ENCODE results near the gene PRR14. TPM values are rescaled to one million over a fixed set of nuclear protein-coding genes. Genes with fewer than 3 reads are reported as not detected.

PRR14 gene
- total and polyA plus RNA-seq, 2 of the 4 experiments (the other 2 are of a cell fraction): 1.4 to 11.9 TPM

DNA sequence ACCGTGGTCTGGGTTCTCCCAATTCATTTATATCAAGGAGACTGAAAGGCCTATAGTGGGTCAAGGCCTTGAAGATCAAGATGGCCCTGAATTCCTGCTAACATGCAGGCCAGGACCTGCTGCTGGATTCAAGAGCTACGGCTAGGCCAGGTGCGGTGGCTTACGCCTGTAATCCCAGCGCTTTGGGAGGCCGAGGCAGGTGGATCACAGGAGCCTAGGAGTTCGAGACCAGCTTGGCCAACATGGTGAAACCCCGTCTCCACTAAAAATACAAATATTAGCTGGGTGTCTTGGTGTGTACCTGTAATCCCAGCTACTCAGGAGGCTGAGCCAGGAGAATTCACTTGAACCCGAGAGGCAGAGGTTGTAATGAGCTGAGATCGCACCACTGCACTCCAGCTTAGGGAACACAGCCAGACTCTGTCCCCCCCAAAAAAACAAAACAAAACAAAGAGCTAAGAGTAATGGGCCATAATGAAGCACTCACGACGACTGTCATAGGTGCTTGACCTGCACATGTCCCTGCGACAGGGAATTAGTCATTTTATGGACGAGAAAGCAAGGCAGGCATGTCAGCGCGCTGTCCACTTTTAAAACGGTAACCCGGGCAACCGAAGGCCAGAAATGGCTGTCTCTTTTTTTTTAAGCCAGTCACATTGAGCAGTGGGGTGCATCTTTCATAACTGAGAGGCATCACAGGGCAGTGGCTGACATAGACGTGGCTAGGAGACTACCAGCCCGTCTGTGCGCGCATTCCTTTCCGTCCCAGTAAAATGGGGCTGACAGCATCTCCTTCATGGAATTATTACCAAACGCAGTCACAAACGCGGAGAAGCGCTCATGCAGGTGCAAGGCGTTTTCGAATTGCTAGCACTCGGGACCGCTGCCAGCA lies 6.5 kb downstream of the PRR14 start:
- peak overlapping the region; percentile 96 for H3K4me2 ChIP-seq (ENCODE audit: low read depth, low read length)
- no peak for ATAC-seq (ENCODE audit: low read depth)

More for the DNA sequence above, 6.5 kb downstream of the PRR14 start:
- H4K20me1 ChIP-seq (ENCODE audit: insufficient read depth, low read length): peaks cover 23% of the 10 kb centered on the region
- H2BK120ac ChIP-seq (ENCODE audit: low read depth, low read length): no peak overlapping the region
- H4K5ac ChIP-seq (ENCODE audit: low read depth, low read length): peak overlapping the region; percentile 31; the same call in 1 of the 2 replicates
- peak overlapping the region; percentile 53 to 88 for H4K8ac ChIP-seq (ENCODE audit: low read depth in 2 of 2, low read length in 2 of 2)
- POLR2A ChIA-PET (ENCODE audit: unreplicated experiment): no interaction called here
- H3K27me3 ChIP-seq (ENCODE audit: control insufficient read depth, insufficient read depth, low read length): no peaks in the 10 kb centered on the region
- TF ChIP-seq BHLHE40 (IDR thresholded peaks at IDR 0.05; ENCODE audit: low read depth, low read length): no peak
- TF ChIP-seq RCOR1 (IDR thresholded peaks at IDR 0.05; ENCODE audit: insufficient replicate concordance, low read length): no peak
- no peak for TF ChIP-seq USF2 (IDR thresholded peaks at IDR 0.05; ENCODE audit: low read depth, low read length)
- TF ChIP-seq MXI1 (IDR thresholded peaks at IDR 0.05; ENCODE audit: borderline replicate concordance, low read depth, low read length): no peak
- TF ChIP-seq, protein P1, sequence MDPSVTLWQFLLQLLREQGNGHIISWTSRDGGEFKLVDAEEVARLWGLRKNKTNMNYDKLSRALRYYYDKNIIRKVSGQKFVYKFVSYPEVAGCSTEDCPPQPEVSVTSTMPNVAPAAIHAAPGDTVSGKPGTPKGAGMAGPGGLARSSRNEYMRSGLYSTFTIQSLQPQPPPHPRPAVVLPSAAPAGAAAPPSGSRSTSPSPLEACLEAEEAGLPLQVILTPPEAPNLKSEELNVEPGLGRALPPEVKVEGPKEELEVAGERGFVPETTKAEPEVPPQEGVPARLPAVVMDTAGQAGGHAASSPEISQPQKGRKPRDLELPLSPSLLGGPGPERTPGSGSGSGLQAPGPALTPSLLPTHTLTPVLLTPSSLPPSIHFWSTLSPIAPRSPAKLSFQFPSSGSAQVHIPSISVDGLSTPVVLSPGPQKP (IDR thresholded peaks at IDR 0.05; ENCODE audit: borderline replicate concordance, low read depth, low read length): no peak
- TF ChIP-seq RAD21 (IDR thresholded peaks at IDR 0.05; ENCODE audit: low read length): no peak
- no peak for TF ChIP-seq MAFK (IDR thresholded peaks at IDR 0.05; ENCODE audit: low read depth, low read length)
- 38% methylated on average over 15 of the region's 32 CpGs; no CpG with 5 or more reads in 1 of the 2 experiments for WGBS, 2 experiments (ENCODE audit: extremely low coverage in 2 of 2, insufficient read length in 1 of 2)
- peaks cover 28 to 50% of the 10 kb centered on the region in 2 experiments for H3K79me1 ChIP-seq (ENCODE audit: low read depth in 1 of 2, low read length in 2 of 2)
- H3K18ac ChIP-seq (ENCODE audit: low read depth, low read length): peak overlapping the region; percentile 23; the same call in 1 of the 2 replicates
- dilution Hi-C loops (cut with HindIII; ENCODE audit: low sequenced_read_pairs, unreplicated experiment): no loop called here
- H3K4me1 ChIP-seq (ENCODE audit: control insufficient read depth, insufficient read depth, low read length): peaks cover 12% of the 10 kb centered on the region; the same call in 1 of the 2 replicates
- intact Hi-C loops (cut with micrococcal nuclease): no loop called here
- H4K91ac ChIP-seq (ENCODE audit: insufficient read depth, low read depth, low read length): peak overlapping the region; percentile 82
- no peaks in the 10 kb centered on the region for H3K9me3 ChIP-seq (ENCODE audit: control insufficient read depth, insufficient read depth, low read length)
- H2AFZ ChIP-seq (replicated peaks; ENCODE audit: low read length, poor library complexity): peak overlapping the region; percentile 99
- H3K4ac ChIP-seq (ENCODE audit: low read depth, low read length): peak overlapping the region; percentile 71
- H3K27ac ChIP-seq (ENCODE audit: insufficient read depth, low read length): peak overlapping the region; percentile 66
- peak overlapping the region; percentile 75 for H2BK5ac ChIP-seq (ENCODE audit: low read depth, low read length, poor library complexity, severe bottlenecking)
- peak overlapping the region; percentile 39 for H3K56ac ChIP-seq (ENCODE audit: extremely low read depth, insufficient read depth, low read length)
- peak overlapping the region; percentile 78 for H3K14ac ChIP-seq (replicated peaks; ENCODE audit: low read depth, low read length)
- in situ Hi-C loops (cut with MboI; ENCODE audit: low sequenced_read_pairs): no loop called here
- peak overlapping the region; percentile 62 for H2AK9ac ChIP-seq (replicated peaks; ENCODE audit: low read depth, low read length, poor library complexity)
- peak overlapping the region; percentile 80 for H2AK5ac ChIP-seq (ENCODE audit: low read depth, low read length)
- H2BK20ac ChIP-seq (ENCODE audit: low read depth, low read length): no peak overlapping the region
- peak overlapping the region; percentile 53 for H3K4me3 ChIP-seq (ENCODE audit: insufficient read depth, low read depth, low read length)
- peak overlapping the region; percentile 61 for H3K9ac ChIP-seq (ENCODE audit: low read depth, low read length)
- peak overlapping the region; percentile 81 for H3K23ac ChIP-seq (ENCODE audit: low read depth, low read length)
- no TSS peak for BruUV-seq (replicated peaks)
- no peak overlapping the region for H2BK15ac ChIP-seq (ENCODE audit: low read depth, low read length)
- CTCF ChIA-PET: no interaction called here
- H3K9me1 ChIP-seq (ENCODE audit: insufficient read depth, low read length): peaks cover 5% of the 10 kb centered on the region; the same call in 1 of the 2 replicates
- DNase-seq: no peak
- peaks cover 43% of the 10 kb centered on the region for H3K36me3 ChIP-seq (ENCODE audit: control insufficient read depth, insufficient read depth, low read length)
